ES-I3 (cell line): Measurements from ENCODE around the gene FMO1.

Experiments used
- H3K36me3 ChIP-seq: 2 replicates; pipeline ENCODE4 v1.6.1; 2013; ENCODE audit warnings: mild to moderate bottlenecking, low read length, control low read depth, moderate library complexity; ENCODE audit not compliant: insufficient read depth
- H3K4me1 ChIP-seq: 2 replicates; pipeline ENCODE4 v1.6.1; 2013; ENCODE audit warnings: mild to moderate bottlenecking, control low read depth, low read length; ENCODE audit not compliant: insufficient read depth
- H3K9ac ChIP-seq: 2 replicates; pipeline ENCODE4 v1.6.1; 2013; ENCODE audit warnings: low read depth, mild to moderate bottlenecking, low read length, moderate library complexity
- H3K9me3 ChIP-seq: 2 replicates; pipeline ENCODE4 v1.6.1; 2013; ENCODE audit warnings: mild to moderate bottlenecking, low read length, moderate library complexity; ENCODE audit not compliant: control insufficient read depth, insufficient read depth

FMO1 gene

DNA sequence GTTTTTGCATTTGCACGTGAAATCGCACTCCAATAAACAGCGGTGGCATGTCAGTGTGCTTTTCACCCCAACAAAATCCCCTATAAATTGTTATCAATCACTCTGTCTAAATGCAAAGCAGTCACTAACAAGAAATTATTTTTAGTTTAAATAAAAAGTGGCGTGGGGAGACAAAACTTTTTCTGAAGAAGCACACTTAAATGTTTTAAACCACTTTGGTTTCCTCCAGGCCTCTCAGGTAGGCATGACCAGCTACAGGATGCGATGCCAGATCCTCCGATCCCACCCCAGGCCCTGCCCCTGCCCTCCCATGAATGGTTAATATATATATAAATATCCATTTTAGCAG, 3.6 kb downstream of the FMO1 start:
- Histone ChIP-seq H3K9me3 (no peaks in the 10 kb centered on the region), H3K4me1 (no peaks in the 10 kb centered on the region), H3K36me3 (no peaks in the 10 kb centered on the region), H3K9ac (peak overlapping the region; percentile 31; the same call in 1 of the 2 replicates)

DNA sequence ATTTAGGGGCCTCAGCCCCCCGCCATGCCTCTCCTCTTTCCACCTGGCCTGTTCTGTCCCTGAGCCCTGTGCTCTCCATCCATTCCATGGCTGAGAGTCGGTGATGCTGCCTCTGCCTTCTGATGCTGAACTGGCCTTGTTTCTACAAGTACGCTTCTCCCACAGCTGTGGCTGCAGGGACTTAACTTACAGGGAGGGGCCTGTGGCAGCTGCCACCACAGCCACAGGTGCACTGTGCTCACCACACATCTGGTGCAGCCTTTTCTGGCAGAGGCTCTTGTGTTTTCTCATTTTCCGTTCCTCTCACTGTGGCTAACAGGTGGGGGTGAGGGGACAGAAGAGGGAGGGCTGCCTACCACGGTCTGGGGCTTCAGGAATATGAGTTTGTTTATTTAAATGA, 4.2 kb downstream of the FMO1 start:
- Histone ChIP-seq H3K9ac (no peak overlapping the region), H3K4me1 (no peaks in the 10 kb centered on the region), H3K9me3 (no peaks in the 10 kb centered on the region), H3K36me3 (no peaks in the 10 kb centered on the region)

DNA sequence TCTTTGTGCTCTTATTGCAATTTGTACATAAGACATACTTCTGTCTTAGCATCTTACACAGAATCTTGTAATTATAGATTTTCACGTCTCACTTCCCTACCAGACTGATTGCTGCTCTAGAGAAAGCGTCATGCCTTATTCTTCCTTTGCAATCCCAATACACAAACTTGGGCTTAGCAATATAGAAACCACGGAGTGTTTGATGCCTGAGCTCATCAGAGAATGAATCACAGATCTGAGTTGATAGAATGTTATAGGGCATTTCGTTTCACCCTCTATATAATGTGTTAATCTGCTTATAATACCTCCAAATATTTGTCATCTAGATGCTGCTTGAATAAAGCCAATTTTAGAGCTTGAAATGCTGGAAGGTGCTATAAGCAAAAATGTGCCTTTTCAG, 6.6 kb downstream of the FMO1 start:
- no peaks in the 10 kb centered on the region for H3K9me3 ChIP-seq
- no peak overlapping the region for H3K9ac ChIP-seq
- peaks cover 11% of the 10 kb centered on the region for H3K4me1 ChIP-seq
- H3K36me3 ChIP-seq: no peaks in the 10 kb centered on the region

DNA sequence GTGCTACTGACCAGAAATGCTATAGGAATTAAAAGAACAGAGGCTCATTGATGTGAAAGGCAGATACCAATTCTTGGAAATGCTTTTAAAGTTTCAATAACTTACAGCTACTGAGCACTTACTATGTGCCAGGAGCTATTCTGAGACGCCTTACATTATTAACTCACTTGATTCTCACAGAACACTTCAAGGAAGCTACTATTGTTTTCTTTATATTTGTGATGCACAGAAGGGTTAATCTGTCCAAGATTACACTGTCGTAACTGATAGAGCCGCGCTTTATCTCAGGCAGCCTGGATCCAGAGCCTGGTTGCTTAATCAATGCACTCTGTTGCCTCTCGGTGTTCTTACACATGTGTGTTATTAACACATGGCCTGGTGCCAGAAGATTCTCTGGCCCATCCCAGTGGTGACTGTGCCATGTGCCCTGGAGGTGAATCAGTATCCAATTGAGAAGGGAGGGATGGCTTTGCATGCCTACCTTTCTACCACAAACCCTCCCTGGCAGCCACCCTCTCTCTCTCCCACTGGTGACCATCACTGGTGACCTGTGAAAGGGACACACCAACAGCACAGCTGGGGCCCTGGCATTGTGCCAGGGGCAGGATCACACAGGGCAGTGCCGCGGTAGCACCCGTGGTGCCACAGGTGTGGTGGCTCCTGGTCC, 8.8 kb downstream of the FMO1 start:
- Histone ChIP-seq H3K36me3 (no peaks in the 10 kb centered on the region), H3K9me3 (no peaks in the 10 kb centered on the region), H3K9ac (no peak overlapping the region), H3K4me1 (peaks cover 11% of the 10 kb centered on the region)

DNA sequence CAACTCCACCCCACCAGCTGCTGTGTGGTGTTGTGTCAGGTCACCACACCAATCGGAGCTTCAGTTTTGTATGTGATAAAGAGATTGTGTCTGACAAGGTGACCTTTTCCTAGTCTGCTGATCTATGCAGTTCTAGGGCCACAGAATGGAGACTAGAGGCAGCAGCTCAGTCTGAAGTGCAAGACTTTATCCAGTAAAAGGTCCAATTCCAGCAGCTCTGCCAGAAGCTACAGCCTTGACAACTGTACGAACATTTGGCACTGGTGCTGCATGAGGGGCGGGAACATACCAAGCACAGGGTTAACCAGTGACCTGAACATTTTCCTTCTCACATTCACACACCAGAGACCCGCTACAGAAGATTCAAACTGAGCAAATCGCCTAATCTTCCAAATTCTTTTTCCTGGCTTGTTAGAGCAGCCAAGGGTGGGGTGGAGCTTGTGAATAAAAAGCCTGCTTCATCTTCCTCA, 9.3 kb downstream of the FMO1 start:
- Histone ChIP-seq H3K9ac (no peak overlapping the region), H3K36me3 (no peaks in the 10 kb centered on the region), H3K9me3 (no peaks in the 10 kb centered on the region), H3K4me1 (peaks cover 11% of the 10 kb centered on the region)

DNA sequence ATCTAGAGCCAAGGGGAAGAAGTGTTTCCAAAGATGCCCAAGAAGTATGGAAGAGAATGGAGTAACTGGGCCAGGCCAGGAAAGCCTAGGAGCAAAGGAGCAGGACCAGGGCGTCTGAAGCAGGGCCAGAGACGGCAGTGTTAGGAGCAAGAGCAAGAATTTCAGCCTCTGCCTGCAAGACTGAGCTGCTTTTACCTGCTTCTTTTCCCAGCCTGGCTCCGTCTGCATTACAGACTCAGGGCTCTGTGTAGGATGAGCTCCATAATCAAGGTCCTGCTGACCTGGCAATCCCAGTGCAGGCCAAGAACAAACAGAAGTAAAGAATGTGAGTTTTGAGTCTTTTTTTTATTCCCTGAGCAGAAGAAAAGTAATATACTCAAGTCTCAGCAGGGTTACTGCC, 10.1 kb downstream of the FMO1 start:
- Histone ChIP-seq H3K36me3 (no peaks in the 10 kb centered on the region), H3K9me3 (no peaks in the 10 kb centered on the region), H3K9ac (no peak overlapping the region; the same call in 1 of the 2 replicates), H3K4me1 (peaks cover 11% of the 10 kb centered on the region)

DNA sequence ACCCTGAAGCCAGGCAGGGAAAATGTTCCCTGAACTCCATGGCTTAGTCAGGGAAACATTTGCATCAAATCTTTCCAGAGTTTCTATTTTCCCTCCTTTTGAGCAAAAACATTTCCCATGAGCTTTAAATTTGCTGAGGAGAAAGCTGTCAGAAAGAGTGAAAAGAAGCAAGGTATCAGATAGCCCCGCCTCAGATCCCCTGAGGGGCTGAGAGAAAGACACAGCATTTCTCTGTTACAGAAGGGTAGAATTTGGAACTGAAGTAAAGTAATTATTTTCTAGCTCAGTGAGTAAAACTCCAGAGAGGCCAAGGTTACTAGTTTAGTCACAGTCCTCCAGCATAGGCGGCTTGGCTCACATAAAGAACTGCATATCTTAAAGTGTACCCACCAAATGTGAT, 10.6 kb downstream of the FMO1 start:
- Histone ChIP-seq H3K4me1 (peaks cover 11% of the 10 kb centered on the region), H3K9me3 (no peaks in the 10 kb centered on the region), H3K9ac (no peak overlapping the region; the same call in 1 of the 2 replicates), H3K36me3 (no peaks in the 10 kb centered on the region)

DNA sequence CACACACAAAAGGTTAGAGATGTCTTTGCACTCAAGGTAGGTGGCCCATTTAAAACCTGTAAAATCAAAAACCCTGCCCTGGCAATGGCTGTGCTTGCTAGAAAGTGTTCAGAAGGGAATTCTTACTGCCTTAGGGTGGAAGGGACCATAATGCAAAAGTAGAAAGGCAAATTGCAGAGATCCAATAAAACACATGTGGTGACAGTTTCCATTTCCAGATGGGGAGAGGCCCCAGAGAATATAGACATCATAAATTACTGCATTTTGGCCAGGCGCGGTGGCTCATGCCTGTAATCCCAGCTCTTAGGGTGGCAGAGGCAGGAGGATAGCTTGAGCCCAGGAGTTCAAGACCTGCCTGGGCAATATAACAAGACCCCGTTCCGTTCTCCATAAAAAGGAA, 13.0 kb downstream of the FMO1 start:
- Histone ChIP-seq H3K4me1 (peaks cover 11% of the 10 kb centered on the region), H3K9me3 (no peaks in the 10 kb centered on the region), H3K36me3 (no peaks in the 10 kb centered on the region), H3K9ac (no peak overlapping the region)

DNA sequence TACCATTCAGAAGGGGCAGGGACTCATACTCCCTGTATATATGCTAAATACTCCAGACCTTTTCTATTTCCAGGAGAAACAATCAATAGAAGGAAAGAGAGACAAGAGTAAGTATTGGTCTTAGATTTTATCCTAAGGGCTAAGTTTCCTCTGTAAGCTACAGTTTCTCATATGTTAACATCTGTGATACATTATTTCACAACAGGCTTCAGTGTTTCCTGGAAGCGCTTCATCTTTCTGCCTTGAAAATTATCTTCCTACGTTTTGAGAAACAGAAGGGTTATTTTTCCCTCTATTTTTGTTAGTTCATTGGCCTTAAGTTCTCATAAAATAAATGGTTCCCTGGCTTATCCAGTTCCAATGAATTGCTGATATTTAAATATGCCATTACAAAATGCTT, 15.6 kb downstream of the FMO1 start:
- Histone ChIP-seq H3K4me1 (peaks cover 5% of the 10 kb centered on the region), H3K9me3 (no peaks in the 10 kb centered on the region), H3K9ac (no peak overlapping the region), H3K36me3 (no peaks in the 10 kb centered on the region)

DNA sequence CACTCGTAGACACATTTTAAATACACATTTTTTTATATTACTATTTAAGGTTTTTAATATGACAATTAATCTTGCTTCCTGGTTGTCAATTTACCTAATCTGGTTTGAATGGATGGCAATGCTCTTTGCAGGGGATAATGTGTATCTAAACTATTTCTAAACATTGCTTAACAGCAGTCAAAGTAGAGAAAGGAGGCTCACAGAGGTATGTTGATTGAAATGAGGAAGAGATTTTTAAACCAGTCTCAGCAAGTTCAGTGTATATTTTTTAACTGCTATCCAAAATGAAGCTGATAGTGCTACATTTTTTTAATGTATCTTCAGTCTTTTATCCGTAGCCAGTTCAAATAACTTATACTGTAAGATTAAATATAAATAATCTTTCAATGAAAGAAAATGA, 17.4 kb downstream of the FMO1 start:
- Histone ChIP-seq H3K9me3 (no peaks in the 10 kb centered on the region), H3K9ac (no peak overlapping the region), H3K36me3 (no peaks in the 10 kb centered on the region), H3K4me1 (no peaks in the 10 kb centered on the region)

DNA sequence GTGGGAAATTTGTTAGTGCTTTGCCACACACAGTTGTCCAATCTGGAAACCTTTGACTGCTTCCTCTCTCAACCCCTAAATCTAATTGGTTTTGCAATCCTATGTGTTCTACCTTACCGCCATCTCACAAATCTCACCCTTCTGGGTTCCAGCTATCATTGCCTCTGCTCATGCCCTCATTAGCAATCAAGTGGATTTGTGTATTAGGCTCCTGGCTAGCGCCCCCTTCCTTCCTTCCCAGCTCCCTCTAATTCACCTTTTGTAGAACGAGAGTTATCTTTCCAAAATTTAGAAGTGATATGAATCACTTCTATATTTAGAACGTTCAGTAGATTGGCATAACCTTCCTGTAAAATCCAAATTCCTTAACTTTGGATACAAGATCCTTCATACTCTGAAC, 18.6 kb downstream of the FMO1 start:
- Histone ChIP-seq H3K9ac (no peak overlapping the region), H3K9me3 (no peaks in the 10 kb centered on the region), H3K36me3 (no peaks in the 10 kb centered on the region), H3K4me1 (no peaks in the 10 kb centered on the region)

DNA sequence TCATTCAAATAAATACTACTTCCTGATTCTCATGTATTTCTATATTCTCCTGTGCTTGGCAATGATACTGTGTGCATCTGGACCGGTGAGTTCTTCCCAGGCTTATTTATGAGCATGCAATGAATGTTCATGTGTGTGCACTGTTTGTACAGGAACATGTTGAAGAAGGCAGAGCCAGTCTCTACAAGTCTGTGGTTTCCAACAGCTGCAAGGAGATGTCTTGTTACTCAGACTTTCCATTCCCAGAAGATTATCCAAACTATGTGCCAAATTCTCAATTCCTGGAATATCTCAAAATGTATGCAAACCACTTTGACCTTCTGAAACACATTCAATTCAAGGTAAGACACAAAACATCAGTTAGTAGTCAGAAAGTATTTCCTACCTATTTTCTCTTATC, 19.1 kb downstream of the FMO1 start:
- Histone ChIP-seq H3K9me3 (no peaks in the 10 kb centered on the region), H3K9ac (no peak overlapping the region), H3K36me3 (no peaks in the 10 kb centered on the region), H3K4me1 (no peaks in the 10 kb centered on the region)

DNA sequence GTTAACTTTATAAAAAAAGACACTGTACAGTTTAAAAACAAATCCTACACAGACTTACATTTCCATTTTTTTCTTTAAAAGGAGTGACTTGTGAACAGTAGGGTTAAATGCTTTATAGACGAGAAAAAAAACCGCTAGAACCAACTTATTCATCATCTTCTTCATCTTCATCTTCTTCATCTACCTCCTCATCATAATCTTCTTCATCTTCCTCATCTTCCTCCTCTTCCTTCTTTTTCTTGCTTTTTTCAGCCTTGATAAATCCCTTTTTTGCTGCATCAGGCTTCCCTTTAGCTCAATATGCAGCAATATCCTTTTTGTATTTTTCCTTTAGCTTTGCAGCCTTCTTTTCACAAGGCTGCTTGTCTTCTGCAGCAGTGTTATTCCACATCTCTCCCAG, 22.5 kb downstream of the FMO1 start:
- Histone ChIP-seq H3K9ac (no peak overlapping the region), H3K4me1 (no peaks in the 10 kb centered on the region)

DNA sequence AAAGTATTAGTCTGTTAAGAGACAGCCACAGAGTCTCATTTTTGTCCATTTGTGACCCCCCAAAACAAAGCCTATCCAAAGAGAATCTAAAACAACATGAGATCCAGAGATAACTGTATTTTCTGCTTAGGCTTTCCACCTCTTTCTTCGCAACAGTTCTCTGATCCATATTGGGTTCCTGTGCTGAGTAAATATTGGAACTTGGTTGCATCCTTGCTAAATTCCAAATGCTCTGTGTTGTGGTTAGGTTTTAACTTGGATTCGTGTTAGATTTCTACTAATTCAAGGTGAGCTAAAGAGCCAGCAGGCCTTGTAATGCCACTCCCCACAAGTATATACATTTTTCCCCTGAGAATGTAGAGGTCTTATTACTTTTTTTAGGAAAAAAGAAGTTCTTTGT, 29.2 kb downstream of the FMO1 start:
- H3K4me1 ChIP-seq: no peaks in the 10 kb centered on the region
- H3K36me3 ChIP-seq: no peaks in the 10 kb centered on the region
- H3K9ac ChIP-seq: no peak overlapping the region
- no peaks in the 10 kb centered on the region for H3K9me3 ChIP-seq

More for the DNA sequence above, 22.5 kb downstream of the FMO1 start:
- Histone ChIP-seq H3K9me3 (no peaks in the 10 kb centered on the region), H3K36me3 (no peaks in the 10 kb centered on the region)

DNA sequence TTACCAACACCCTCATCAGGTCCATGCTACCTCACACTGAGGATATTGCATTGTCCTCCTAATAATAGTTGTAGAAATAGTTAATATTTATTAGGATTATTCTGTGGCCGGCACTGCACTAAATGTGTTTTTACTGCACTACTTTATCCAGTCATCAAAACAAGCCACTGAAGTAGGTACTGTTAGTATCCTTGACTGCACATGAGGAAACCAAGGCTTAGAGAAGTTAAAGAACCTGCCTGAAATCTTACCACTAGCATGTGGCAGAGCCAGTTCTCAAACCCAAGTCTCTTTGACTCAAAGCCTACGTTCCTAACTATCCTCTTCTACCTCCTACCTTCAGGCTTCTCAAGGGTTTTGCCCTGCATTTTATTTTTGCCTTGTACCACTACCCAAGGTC, 30.9 kb downstream of the FMO1 start:
- H3K9ac ChIP-seq: no peak overlapping the region
- no peaks in the 10 kb centered on the region for H3K36me3 ChIP-seq
- H3K4me1 ChIP-seq: no peaks in the 10 kb centered on the region
- no peaks in the 10 kb centered on the region for H3K9me3 ChIP-seq

DNA sequence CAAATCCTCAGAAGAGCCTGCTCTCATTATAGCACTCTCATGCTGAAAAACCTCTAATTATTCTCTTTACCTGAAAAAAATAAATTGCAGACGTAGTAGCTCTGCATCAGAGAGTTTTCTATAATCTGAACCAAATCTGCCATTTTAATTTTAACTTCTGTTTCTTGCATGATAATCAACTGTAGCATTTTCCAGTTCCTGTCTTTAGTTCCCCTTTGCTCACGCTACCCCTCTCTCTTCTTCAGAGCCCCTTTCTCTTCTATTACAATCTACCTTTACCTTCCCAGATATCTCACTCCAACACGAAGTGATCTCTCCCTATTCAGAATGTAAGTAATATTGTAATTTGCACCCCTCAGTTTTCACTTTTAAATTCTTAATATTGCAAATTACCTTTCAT, 31.4 kb downstream of the FMO1 start:
- Histone ChIP-seq H3K9ac (no peak overlapping the region), H3K9me3 (no peaks in the 10 kb centered on the region), H3K4me1 (no peaks in the 10 kb centered on the region), H3K36me3 (no peaks in the 10 kb centered on the region)
